HCT116 (cell line): ENCODE results near the gene LAD1.

Experiments used
- JUND ChIP-seq: IDR thresholded peaks from 2 replicates; pipeline ENCODE4 v1.6.1; 2012
- SRF ChIP-seq: IDR thresholded peaks from 2 replicates; pipeline ENCODE4 v1.6.1; 2012; ENCODE audit warnings: low read depth

- no peak for TF ChIP-seq SRF
- TF ChIP-seq JUND = no peak
Observed at GRCh38 chr1:201422026-201422425, 22.9 kb upstream of the LAD1 start.
